ENCODE data around the gene CIITA.
A peak's percentile ranks its signal among the peaks of the same experiment; 100 is the strongest.

The CIITA gene

GRCh38 chr16:10906914-10907756 is 30.1 kb downstream of the CIITA start:
- H3K79me2 ChIP-seq (ENCODE audit: insufficient read depth, low read length), result no peaks in the 10 kb centered on the region
- H3K36me3 ChIP-seq (ENCODE audit: low read length), result peaks cover 10% of the 10 kb centered on the region; the same call in 1 of the 2 replicates
- H3K4me2 ChIP-seq (ENCODE audit: low read depth, low read length, poor library complexity, severe bottlenecking), result no peak overlapping the region
- no peak overlapping the region for H2AFZ ChIP-seq (ENCODE audit: low read depth, low read length, severe bottlenecking)
- H3F3A ChIP-seq (ENCODE audit: insufficient read depth), result peaks cover 13% of the 10 kb centered on the region
- no peaks in the 10 kb centered on the region for H3K27me3 ChIP-seq (ENCODE audit: low read length)
- no peaks in the 10 kb centered on the region for H3K9me3 ChIP-seq (ENCODE audit: insufficient read depth, low read length)
- H4K20me1 ChIP-seq (ENCODE audit: low read depth, low read length), result no peaks in the 10 kb centered on the region
- H3K4me3 ChIP-seq (ENCODE audit: insufficient read depth, low read length, poor library complexity, severe bottlenecking), result no peak overlapping the region
- H3K9ac ChIP-seq (ENCODE audit: low read length), result no peak overlapping the region
- TF ChIP-seq CTCF (IDR thresholded peaks at IDR 0.05; ENCODE audit: insufficient read depth, low read length, poor library complexity, severe bottlenecking) (no peak), EZH2phosphoT487 (conservative IDR thresholded peaks at IDR 0.05; ENCODE audit: low read length) (no peak)
- no peak overlapping the region for H3K27ac ChIP-seq (ENCODE audit: low read depth, low read length)
- H3K9me2 ChIP-seq (replicated peaks; ENCODE audit: insufficient read depth, low read length), result no peaks in the 10 kb centered on the region

DNA sequence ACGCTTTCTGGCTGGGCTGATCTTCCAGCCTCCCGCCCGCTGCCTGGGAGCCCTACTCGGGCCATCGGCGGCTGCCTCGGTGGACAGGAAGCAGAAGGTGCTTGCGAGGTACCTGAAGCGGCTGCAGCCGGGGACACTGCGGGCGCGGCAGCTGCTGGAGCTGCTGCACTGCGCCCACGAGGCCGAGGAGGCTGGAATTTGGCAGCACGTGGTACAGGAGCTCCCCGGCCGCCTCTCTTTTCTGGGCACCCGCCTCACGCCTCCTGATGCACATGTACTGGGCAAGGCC is 30.7 kb downstream of the CIITA start:
- H3K27ac ChIP-seq (ENCODE audit: low read depth, low read length), result no peak overlapping the region
- peaks cover 10% of the 10 kb centered on the region; the same call in 1 of the 2 replicates for H3K36me3 ChIP-seq (ENCODE audit: low read length)
- no peak overlapping the region for H3K4me3 ChIP-seq (ENCODE audit: insufficient read depth, low read length, poor library complexity, severe bottlenecking)
- peaks cover 19% of the 10 kb centered on the region for H3F3A ChIP-seq (ENCODE audit: insufficient read depth)
- H3K4me2 ChIP-seq (ENCODE audit: low read depth, low read length, poor library complexity, severe bottlenecking), result no peak overlapping the region
- H2AFZ ChIP-seq (ENCODE audit: low read depth, low read length, severe bottlenecking), result no peak overlapping the region
- no peaks in the 10 kb centered on the region for H4K20me1 ChIP-seq (ENCODE audit: low read depth, low read length)
- H3K9ac ChIP-seq (ENCODE audit: low read length), result no peak overlapping the region
- no peaks in the 10 kb centered on the region for H3K9me2 ChIP-seq (replicated peaks; ENCODE audit: insufficient read depth, low read length)
- H3K9me3 ChIP-seq (ENCODE audit: insufficient read depth, low read length), result no peaks in the 10 kb centered on the region
- no peak for TF ChIP-seq EZH2phosphoT487 (conservative IDR thresholded peaks at IDR 0.05; ENCODE audit: low read length)
- no peaks in the 10 kb centered on the region for H3K27me3 ChIP-seq (ENCODE audit: low read length)
- no peaks in the 10 kb centered on the region for H3K79me2 ChIP-seq (ENCODE audit: insufficient read depth, low read length)

- Histone ChIP-seq H3K36me3 (ENCODE audit: low read length) (no peaks in the 10 kb centered on the region), H3K9me2 (replicated peaks; ENCODE audit: insufficient read depth, low read length) (no peaks in the 10 kb centered on the region), H2AFZ (ENCODE audit: low read depth, low read length, severe bottlenecking) (no peak overlapping the region), H3K4me2 (ENCODE audit: low read depth, low read length, poor library complexity, severe bottlenecking) (no peak overlapping the region), H3F3A (ENCODE audit: insufficient read depth) (peaks cover 24% of the 10 kb centered on the region), H3K27ac (ENCODE audit: low read depth, low read length) (peak overlapping the region; percentile 93; the same call in 1 of the 2 replicates), H4K20me1 (ENCODE audit: low read depth, low read length) (no peaks in the 10 kb centered on the region), H3K9me3 (ENCODE audit: insufficient read depth, low read length) (no peaks in the 10 kb centered on the region), H3K27me3 (ENCODE audit: low read length) (no peaks in the 10 kb centered on the region), H3K9ac (ENCODE audit: low read length) (no peak overlapping the region), H3K4me3 (ENCODE audit: insufficient read depth, low read length, poor library complexity, severe bottlenecking) (no peak overlapping the region), H3K79me2 (ENCODE audit: insufficient read depth, low read length) (no peaks in the 10 kb centered on the region)
- TF ChIP-seq CTCF (IDR thresholded peaks at IDR 0.05; ENCODE audit: insufficient read depth, low read length, poor library complexity, severe bottlenecking), result no peak
- TF ChIP-seq EZH2phosphoT487 (conservative IDR thresholded peaks at IDR 0.05; ENCODE audit: low read length), result no peak
These were observed 34.3 kb downstream of the CIITA start for GRCh38 chr16:10911267-10911666.

GRCh38 chr16:10916534-10916933 is 39.5 kb downstream of the CIITA start:
- no peaks in the 10 kb centered on the region for H4K20me1 ChIP-seq (ENCODE audit: low read depth, low read length)
- H3K79me2 ChIP-seq (ENCODE audit: insufficient read depth, low read length), result no peaks in the 10 kb centered on the region
- no peak overlapping the region for H3K9ac ChIP-seq (ENCODE audit: low read length)
- peaks cover 17% of the 10 kb centered on the region for H3F3A ChIP-seq (ENCODE audit: insufficient read depth)
- no peak overlapping the region for H3K4me3 ChIP-seq (ENCODE audit: insufficient read depth, low read length, poor library complexity, severe bottlenecking)
- no peaks in the 10 kb centered on the region for H3K27me3 ChIP-seq (ENCODE audit: low read length)
- no peak overlapping the region for H3K27ac ChIP-seq (ENCODE audit: low read depth, low read length)
- no peak overlapping the region for H2AFZ ChIP-seq (ENCODE audit: low read depth, low read length, severe bottlenecking)
- TF ChIP-seq CTCF (IDR thresholded peaks at IDR 0.05; ENCODE audit: insufficient read depth, low read length, poor library complexity, severe bottlenecking) (no peak), EZH2phosphoT487 (conservative IDR thresholded peaks at IDR 0.05; ENCODE audit: low read length) (no peak)
- H3K4me2 ChIP-seq (ENCODE audit: low read depth, low read length, poor library complexity, severe bottlenecking), result no peak overlapping the region
- no peaks in the 10 kb centered on the region for H3K9me2 ChIP-seq (replicated peaks; ENCODE audit: insufficient read depth, low read length)
- no peaks in the 10 kb centered on the region for H3K9me3 ChIP-seq (ENCODE audit: insufficient read depth, low read length)
- no peaks in the 10 kb centered on the region for H3K36me3 ChIP-seq (ENCODE audit: low read length)

All from SU-DHL-6 (cell line).